HEK293 (cell line): ENCODE measurements around the gene SLC25A22.

Experiments
- CTCF ChIP-seq: fragments of 450-650 bp; formaldehyde crosslinking; IDR thresholded peaks from 2 replicates; pipeline ENCODE4 v1.5.1; 2016; ENCODE audit warnings: missing biosample characterization, missing genetic modification characterization
- ZFP37 ChIP-seq: fragments of 450-650 bp; formaldehyde crosslinking; IDR thresholded peaks from 2 replicates; pipeline ENCODE4 v1.5.1; 2016; ENCODE audit warnings: missing biosample characterization, missing genetic modification characterization
- ZNF274 ChIP-seq, 2 experiments: fragments of 200-500 bp in 1 of 2; fragments of 450-650 bp in 1 of 2; sonication (Bioruptor generic) in 1 of 2; formaldehyde crosslinking in 1 of 2; IDR thresholded peaks; 2 replicates each; pipeline versions ENCODE4 v1.5.1 to v1.6.1; 2014 to 2016; ENCODE audit warnings: borderline replicate concordance in 1 of 2, inconsistent platforms in 1 of 2, low read length in 1 of 2, missing biosample characterization in 1 of 2, missing genetic modification characterization in 1 of 2
- ZNF416 ChIP-seq: fragments of 450-650 bp; formaldehyde crosslinking; IDR thresholded peaks from 2 replicates; pipeline ENCODE4 v1.5.1; 2016; ENCODE audit warnings: missing biosample characterization, missing genetic modification characterization
- ZNF670 ChIP-seq: fragments of 450-650 bp; formaldehyde crosslinking; IDR thresholded peaks from 2 replicates; pipeline ENCODE4 v1.5.1; 2016; ENCODE audit warnings: missing biosample characterization, missing genetic modification characterization, low read depth
- ZNF701 ChIP-seq: fragments of 450-650 bp; formaldehyde crosslinking; IDR thresholded peaks from 2 replicates; pipeline ENCODE4 v1.5.1; 2016; ENCODE audit warnings: missing biosample characterization, missing genetic modification characterization
- TF ChIP-seq, protein P1 (sequence below): fragments of 450-650 bp; formaldehyde crosslinking; IDR thresholded peaks from 2 replicates; pipeline ENCODE4 v1.5.1; 2017; ENCODE audit warnings: missing biosample characterization, mild to moderate bottlenecking, missing genetic modification characterization, moderate library complexity
- TF ChIP-seq, protein P2 (sequence below): fragments of 450-650 bp; formaldehyde crosslinking; IDR thresholded peaks from 2 replicates; pipeline ENCODE4 v1.5.1; 2016; ENCODE audit warnings: missing biosample characterization, missing genetic modification characterization

- TF ChIP-seq ZFP37 (no peak), ZNF416 (no peak), CTCF (tag by site-specific recombination) (peak; percentile 70), ZNF274 (IDR thresholded peaks at IDR 0.05; ENCODE audit: low read length) (no peak), ZNF274 (tag by site-specific recombination; IDR thresholded peaks at IDR 0.05; ENCODE audit: borderline replicate concordance) (no peak), ZNF701 (tag by site-specific recombination) (no peak), ZNF670 (tag by site-specific recombination) (no peak)
- TF ChIP-seq, protein P1, sequence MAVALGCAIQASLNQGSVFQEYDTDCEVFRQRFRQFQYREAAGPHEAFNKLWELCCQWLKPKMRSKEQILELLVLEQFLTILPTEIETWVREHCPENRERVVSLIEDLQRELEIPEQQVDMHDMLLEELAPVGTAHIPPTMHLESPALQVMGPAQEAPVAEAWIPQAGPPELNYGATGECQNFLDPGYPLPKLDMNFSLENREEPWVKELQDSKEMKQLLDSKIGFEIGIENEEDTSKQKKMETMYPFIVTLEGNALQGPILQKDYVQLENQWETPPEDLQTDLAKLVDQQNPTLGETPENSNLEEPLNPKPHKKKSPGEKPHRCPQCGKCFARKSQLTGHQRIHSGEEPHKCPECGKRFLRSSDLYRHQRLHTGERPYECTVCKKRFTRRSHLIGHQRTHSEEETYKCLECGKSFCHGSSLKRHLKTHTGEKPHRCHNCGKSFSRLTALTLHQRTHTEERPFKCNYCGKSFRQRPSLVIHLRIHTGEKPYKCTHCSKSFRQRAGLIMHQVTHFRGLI = no peak
- TF ChIP-seq, protein P2, sequence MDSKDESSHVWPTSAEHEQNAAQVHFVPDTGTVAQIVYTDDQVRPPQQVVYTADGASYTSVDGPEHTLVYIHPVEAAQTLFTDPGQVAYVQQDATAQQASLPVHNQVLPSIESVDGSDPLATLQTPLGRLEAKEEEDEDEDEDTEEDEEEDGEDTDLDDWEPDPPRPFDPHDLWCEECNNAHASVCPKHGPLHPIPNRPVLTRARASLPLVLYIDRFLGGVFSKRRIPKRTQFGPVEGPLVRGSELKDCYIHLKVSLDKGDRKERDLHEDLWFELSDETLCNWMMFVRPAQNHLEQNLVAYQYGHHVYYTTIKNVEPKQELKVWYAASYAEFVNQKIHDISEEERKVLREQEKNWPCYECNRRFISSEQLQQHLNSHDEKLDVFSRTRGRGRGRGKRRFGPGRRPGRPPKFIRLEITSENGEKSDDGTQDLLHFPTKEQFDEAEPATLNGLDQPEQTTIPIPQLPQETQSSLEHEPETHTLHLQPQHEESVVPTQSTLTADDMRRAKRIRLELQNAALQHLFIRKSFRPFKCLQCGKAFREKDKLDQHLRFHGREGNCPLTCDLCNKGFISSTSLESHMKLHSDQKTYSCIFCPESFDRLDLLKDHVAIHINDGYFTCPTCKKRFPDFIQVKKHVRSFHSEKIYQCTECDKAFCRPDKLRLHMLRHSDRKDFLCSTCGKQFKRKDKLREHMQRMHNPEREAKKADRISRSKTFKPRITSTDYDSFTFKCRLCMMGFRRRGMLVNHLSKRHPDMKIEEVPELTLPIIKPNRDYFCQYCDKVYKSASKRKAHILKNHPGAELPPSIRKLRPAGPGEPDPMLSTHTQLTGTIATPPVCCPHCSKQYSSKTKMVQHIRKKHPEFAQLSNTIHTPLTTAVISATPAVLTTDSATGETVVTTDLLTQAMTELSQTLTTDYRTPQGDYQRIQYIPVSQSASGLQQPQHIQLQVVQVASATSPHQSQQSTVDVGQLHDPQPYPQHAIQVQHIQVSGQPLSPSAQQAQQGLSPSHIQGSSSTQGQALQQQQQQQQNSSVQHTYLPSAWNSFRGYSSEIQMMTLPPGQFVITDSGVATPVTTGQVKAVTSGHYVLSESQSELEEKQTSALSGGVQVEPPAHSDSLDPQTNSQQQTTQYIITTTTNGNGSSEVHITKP (tag by site-specific recombination) = no peak
Measured at GRCh38 chr11:798093-798713, at the start of gene SLC25A22.
